Measurements from ENCODE around the gene DSC2.
"Not testable (repeated sequence)": the region's sequence is repeated elsewhere in the genome, so short reads cannot be mapped to it uniquely, and the experiment has no call there.

DSC2 gene

DNA sequence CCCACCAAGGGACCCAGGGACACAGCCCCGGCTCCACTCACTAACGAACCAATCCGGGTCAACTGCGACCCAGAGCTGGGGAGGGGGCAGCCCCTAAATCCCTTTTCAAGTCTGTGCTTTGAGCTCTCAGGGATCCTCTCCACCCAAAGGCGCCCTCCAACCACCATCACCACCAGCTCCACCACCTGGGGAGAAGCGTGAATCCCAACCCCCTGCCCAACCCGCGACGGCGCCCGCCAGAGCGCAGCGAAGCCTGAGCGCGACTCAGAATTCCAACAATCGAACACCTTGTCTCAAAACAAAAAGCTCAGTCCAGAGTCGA is 60.2 kb downstream of the DSC2 start:
- no peak for DNase-seq

DNA sequence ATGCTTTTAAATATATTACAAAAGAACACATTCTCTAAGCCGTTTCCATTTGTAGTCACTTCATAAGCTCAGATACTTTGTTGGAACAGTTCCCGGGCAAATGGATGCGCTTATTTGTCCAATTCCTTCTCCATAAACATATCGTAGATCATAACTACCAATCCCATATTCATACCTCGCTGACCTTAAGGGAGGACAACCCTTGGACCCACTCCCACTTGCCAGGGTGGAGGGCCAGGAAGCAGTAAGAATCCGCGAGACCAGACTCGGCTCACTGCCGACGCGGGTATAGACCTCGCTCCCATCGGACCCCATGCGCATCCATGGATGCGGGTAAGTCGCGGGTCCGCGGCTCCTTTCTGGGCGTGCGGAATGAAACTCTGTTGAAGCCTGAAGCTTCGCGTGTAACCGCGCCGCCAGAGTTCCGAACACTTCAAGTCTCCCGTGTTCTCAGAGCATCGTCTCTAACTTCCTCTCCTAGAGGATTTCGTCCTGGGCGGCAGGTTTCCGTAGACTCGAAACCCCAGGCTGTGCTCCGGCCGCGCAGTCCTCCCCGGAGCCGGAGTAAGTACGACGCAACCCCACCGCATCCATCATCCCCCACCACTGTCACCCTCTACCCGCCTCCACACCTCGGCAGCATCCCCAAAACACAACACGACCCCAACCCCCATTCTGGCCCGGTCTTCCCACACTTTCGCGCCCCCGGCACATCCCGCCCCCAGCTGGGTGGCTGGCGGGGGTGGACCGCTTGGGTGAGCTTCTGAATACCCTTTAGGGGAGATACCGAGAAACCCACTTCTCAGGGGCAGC is 60.7 kb downstream of the DSC2 start:
- no peak for DNase-seq

DNA sequence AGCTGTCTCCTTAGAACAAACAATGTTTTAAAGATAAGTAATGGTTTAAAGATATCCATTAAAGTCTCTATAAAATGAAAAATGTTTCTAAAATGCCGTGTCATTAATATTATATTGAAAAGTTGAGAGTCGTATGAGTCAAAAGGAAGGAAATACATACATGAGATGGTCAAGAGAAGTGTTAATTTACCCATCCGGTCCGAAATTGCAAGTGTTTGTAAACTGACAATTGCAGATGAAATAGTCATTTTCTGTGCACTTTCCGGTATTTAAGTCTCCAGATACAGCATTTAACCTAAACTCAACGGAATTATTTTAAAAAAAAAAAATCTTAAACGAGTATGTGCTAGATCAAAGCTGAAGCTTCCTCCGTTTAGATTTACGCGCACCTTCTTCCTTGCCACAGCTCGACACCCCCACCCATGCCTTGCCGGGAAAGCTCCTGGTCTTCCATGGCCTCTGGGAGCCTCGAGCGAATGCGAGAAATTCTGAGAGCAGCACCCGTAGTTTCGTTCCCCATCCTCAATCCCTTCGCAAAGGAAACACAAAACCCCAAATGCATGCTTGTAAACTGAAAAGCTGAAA is 61.4 kb downstream of the DSC2 start:
- no peak for DNase-seq

DNA sequence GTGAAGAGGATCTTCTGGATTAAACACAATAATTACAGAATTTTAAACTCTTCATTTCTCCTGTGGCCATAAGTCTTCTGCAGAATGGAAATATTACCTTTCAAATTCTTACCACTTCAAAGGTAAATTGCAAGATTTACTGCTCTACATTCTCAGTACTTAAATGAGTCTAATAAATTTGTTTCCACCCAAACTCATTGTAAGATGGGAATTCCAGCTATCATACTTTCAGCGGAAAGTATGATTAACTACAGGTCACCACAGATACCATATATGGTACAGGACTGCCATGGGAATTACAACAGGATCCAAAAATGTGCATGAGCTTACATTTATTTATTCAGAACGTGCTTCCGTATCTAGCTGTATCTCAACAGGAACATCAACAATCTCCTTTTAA is 62.8 kb downstream of the DSC2 start:
- DNase-seq = no peak

DNA sequence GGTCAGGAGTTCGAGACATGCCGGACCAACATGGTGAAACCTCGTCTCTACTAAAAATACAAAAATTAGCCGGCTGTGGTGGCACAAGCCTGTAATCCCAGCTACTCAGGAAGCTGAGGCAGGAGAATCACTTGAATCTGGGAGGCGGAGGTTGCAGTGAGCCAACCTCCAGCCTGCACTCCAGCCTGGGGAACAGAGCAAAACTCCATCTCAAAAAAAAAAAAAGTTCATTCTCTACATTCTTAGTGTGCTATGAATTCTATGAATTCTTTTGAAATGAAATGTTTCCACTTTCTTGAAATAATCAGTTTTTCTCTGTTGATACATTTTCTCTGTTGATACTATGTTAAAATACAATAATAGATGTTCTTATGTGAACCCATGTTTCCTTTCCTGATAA is 64.5 kb downstream of the DSC2 start:
- DNase-seq = not testable (repeated sequence)

DNA sequence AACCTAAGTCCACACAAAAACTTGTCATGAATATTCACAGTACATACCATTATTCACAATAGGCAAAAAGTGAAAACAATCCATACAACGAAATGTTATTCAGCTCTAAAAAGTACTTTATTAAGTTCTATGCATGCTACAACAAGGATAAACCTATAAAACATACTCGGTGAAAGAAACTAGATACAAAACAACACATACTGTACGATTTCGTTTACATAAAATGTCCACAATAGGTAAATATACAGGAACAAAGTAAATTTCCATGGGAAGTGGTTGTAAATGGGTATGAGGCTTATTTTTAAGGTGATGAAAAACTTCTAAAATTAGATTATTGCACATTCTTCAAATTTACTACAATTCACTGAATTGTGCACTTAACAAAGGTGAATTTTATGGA is 67.7 kb downstream of the DSC2 start:
- DNase-seq = no peak

DNA sequence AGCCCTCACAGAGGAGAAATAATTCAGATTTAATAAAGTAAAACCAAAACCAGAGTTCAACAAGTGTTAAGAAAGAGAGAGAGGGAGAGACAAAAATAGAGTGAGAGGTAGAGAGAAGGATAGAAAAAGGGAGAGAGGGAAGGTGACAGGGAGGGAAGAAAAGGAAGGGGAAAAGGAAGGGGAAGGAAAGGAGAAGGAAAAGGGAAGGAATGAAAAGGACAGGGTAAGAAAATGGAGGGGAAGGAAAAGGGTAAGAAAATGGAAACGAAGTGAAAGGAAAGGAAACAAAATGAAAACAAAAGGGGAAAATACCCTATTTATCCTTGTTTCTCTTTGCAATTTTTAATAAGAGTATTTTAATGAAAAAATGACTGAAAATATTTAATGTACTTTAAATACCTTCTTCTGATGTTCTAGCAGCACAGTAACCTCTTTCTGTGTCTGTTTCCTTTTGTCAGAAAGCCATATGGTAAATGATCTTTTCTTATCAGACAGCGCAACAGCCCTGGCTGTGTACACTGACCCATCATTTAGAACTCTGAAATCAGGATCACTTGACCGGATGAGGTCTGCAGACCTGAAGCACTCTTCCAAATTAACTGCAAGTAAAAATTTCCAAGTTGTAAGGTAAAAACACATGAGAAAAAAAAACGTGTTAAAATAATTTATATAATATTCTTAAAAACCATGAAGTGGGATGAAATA is 71.5 kb downstream of the DSC2 start:
- no peak for DNase-seq

DNA sequence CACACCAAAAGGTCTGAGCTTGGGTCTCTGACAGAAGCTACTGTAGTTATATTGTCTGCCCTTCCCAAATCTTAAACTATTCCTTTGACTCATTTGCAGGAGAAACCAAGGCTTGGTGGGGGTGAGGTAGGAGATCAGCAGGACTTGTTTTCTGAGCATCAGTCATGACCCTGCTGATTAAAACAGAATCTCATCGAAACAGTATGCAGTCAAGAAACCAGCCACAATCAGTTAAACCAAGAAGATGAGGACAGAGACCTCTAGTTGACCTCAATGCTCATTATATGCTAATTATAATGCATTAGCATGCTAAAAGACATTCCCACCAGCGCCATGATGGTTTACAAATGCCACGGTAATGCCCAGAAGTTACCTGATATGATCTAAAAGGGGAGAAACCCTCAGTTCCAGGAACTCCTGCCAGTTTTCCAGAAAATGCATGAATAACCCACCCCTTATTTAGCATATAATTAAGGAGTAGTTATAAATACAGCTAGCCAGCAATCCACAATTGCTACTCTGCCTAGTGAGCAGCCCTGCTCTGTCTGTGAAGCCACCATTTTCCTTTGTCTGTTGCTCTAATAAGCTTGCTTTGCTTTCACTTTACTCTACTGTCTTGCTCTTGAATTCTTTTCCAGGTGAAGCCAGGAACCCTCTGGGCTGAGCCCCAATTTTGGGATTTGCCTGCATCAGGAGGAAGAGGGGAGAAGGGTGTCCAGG is 86.3 kb downstream of the DSC2 start:
- DNase-seq = no peak

DNA sequence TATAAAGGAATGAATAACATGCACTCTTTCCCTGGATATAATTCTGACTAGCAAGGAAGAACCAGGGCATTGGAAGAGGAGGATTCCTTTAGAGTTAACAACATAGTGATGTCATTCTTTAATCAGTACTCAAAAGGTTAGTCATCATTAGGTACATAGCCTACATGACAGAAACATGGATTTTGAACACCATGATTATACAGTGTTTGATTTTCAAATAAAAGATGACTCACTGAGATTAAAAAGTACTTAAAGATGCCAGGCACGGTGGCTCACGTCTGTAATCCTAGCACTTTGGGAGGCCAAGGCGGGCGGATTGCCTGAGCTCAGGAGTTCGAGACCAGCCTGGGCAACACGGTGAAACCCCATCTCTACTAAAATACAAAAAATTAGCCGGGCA is 90.8 kb downstream of the DSC2 start:
- not testable (repeated sequence) for DNase-seq

DNA sequence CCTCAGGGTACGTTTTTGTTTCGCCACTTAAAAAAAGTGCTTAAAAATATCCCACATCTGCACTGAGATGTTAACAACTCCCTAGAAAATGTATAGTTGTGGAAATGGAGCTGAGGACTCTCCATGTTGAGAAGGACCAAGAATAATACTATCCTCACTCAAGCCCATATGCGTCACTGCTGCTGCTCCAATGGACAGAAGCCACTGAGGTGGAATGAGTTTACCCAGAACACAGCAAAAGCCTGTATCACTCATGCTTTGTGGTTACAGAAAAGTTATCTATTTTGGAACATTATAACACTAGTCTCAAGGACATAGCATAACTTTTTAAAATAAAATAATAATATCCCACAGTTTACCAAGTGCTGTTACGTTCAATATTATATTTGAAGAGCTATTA is 91.6 kb downstream of the DSC2 start:
- no peak for DNase-seq
